Panc1 (cell line): ENCODE measurements around the gene LGR5.

Experiments
- POLR2AphosphoS5 ChIP-seq: IDR thresholded peaks from 2 replicates; pipeline ENCODE4 v1.6.1; 2012; ENCODE audit warnings: mild to moderate bottlenecking, low read depth, low read length, moderate library complexity
- SIN3A ChIP-seq: IDR thresholded peaks from 2 replicates; pipeline ENCODE4 v1.6.1; 2012; ENCODE audit warnings: low read depth, mild to moderate bottlenecking, low read length, moderate library complexity, borderline replicate concordance; ENCODE audit not compliant: insufficient read depth
- TCF7L2 ChIP-seq: IDR thresholded peaks from 2 replicates; pipeline ENCODE4 v1.6.1; 2011; ENCODE audit warnings: mild to moderate bottlenecking, low read depth, low read length, inconsistent platforms
- TF ChIP-seq, protein P1 (sequence below): fragments of 450-650 bp; IDR thresholded peaks from 2 replicates; pipeline ENCODE4 v1.5.1; 2017; ENCODE audit warnings: mild to moderate bottlenecking
- TF ChIP-seq, protein P2 (sequence below), 2 experiments: IDR thresholded peaks; 2 replicates each; pipeline ENCODE4 v1.6.1; 2011 to 2012; ENCODE audit warnings: low read depth in 2 of 2, control low read depth in 1 of 2, low read length in 1 of 2, mild to moderate bottlenecking in 1 of 2, moderate library complexity in 1 of 2; ENCODE audit not compliant: insufficient read depth in 1 of 2

DNA sequence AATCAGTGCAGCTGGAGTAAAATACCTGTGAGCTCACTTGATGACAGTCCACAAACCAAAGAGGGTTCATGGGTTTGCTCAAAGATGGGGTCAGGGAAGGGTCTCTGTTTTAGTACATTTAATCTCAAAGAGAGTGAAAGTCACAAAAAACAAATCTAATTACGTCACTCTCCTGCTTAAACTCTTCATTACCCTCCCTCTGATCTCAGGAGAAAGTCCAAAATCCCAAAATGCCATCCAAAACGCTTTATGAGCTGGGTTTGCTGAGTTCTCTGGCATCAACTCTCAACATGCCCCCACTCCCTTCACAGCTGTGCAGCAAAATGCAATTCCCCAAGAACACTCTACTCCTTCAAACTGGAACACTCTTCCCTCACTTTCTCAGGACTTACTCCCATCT is 40.4 kb upstream of the LGR5 start:
- TF ChIP-seq SIN3A: no peak
- TF ChIP-seq, protein P1, sequence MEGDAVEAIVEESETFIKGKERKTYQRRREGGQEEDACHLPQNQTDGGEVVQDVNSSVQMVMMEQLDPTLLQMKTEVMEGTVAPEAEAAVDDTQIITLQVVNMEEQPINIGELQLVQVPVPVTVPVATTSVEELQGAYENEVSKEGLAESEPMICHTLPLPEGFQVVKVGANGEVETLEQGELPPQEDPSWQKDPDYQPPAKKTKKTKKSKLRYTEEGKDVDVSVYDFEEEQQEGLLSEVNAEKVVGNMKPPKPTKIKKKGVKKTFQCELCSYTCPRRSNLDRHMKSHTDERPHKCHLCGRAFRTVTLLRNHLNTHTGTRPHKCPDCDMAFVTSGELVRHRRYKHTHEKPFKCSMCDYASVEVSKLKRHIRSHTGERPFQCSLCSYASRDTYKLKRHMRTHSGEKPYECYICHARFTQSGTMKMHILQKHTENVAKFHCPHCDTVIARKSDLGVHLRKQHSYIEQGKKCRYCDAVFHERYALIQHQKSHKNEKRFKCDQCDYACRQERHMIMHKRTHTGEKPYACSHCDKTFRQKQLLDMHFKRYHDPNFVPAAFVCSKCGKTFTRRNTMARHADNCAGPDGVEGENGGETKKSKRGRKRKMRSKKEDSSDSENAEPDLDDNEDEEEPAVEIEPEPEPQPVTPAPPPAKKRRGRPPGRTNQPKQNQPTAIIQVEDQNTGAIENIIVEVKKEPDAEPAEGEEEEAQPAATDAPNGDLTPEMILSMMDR: no peak
- TF ChIP-seq POLR2AphosphoS5: no peak
- no peak for TF ChIP-seq TCF7L2
- TF ChIP-seq, protein P2, sequence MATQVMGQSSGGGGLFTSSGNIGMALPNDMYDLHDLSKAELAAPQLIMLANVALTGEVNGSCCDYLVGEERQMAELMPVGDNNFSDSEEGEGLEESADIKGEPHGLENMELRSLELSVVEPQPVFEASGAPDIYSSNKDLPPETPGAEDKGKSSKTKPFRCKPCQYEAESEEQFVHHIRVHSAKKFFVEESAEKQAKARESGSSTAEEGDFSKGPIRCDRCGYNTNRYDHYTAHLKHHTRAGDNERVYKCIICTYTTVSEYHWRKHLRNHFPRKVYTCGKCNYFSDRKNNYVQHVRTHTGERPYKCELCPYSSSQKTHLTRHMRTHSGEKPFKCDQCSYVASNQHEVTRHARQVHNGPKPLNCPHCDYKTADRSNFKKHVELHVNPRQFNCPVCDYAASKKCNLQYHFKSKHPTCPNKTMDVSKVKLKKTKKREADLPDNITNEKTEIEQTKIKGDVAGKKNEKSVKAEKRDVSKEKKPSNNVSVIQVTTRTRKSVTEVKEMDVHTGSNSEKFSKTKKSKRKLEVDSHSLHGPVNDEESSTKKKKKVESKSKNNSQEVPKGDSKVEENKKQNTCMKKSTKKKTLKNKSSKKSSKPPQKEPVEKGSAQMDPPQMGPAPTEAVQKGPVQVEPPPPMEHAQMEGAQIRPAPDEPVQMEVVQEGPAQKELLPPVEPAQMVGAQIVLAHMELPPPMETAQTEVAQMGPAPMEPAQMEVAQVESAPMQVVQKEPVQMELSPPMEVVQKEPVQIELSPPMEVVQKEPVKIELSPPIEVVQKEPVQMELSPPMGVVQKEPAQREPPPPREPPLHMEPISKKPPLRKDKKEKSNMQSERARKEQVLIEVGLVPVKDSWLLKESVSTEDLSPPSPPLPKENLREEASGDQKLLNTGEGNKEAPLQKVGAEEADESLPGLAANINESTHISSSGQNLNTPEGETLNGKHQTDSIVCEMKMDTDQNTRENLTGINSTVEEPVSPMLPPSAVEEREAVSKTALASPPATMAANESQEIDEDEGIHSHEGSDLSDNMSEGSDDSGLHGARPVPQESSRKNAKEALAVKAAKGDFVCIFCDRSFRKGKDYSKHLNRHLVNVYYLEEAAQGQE (IDR thresholded peaks at IDR 0.05; ENCODE audit: insufficient read depth in 1 of 2, low read depth in 2 of 2, low read length in 1 of 2): no peak
